K562 (cell line): ENCODE data around the gene METAP2. TPM values are rescaled to one million over a fixed set of nuclear protein-coding genes. Genes with fewer than 3 reads are reported as not detected.

Source experiments
- ATAC-seq: fragments of 200-7000 bp; cut with Tn5 transposase; 3 replicates; pipeline ENCODE4 v1.9.1; 2020; ENCODE audit warnings: moderate library complexity
- BruUV-seq: library from RNA; stranded (reverse); fragments of 400-500 nt; replicated peaks from 2 replicates; lab custom pipeline; 2021; lab: Mats Ljungman, UMichigan
- CTCF ChIA-PET: fragments of 300-600 bp; formaldehyde crosslinking; extraction: SDS; loops from one replicate; lab custom pipeline; 2021; ENCODE audit warnings: low intra/inter-chr PET ratio; lab: Yijun Ruan, JAX
- POLR2A ChIA-PET: fragments of 300-600, 350-650 bp; sonication (Branson Sonifier 250); formaldehyde crosslinking; extraction: SDS; loops from one replicate; lab custom pipeline; 2021; ENCODE audit warnings: antibody characterized with exemption, inconsistent platforms; lab: Yijun Ruan, JAX
- DNase-seq, 4 experiments: peaks; one replicate each; pipeline versions ENCODE4 v3.0.0 to v3.0.0-alpha.2; 2011 to 2018; ENCODE audit warnings: low spot score in 3 of 4, mixed read lengths in 3 of 4; ENCODE audit errors: extremely low read depth in 1 of 4
- FAIRE-seq: peaks from 2 replicates; lab custom pipeline; 2011; peaks lifted over from hg19 to GRCh38; lab: Jason Lieb, UNC
- H2AFZ ChIP-seq: 2 replicates; pipeline ENCODE4 v1.6.0; 2011; ENCODE audit warnings: low read depth, low read length, control low read depth, inconsistent platforms
- H3K27ac ChIP-seq: fragments of 200-600 bp; 3 replicates; pipeline ENCODE4 v1.8.0; 2011; ENCODE audit warnings: low read depth, mild to moderate bottlenecking, control low read depth, inconsistent platforms, low read length, moderate library complexity, mixed read lengths; ENCODE audit errors: extremely low read depth
- H3K27me3 ChIP-seq, 2 experiments: fragments of 300-600 bp in 1 of 2; 2 replicates in 1 of 2; 3 replicates in 1 of 2; pipeline versions ENCODE4 v1.6.0 to v1.8.0; 2011; ENCODE audit warnings: inconsistent platforms in 2 of 2, low read length in 2 of 2, mild to moderate bottlenecking in 1 of 2, mixed read lengths in 1 of 2, moderate library complexity in 1 of 2; ENCODE audit not compliant: control insufficient read depth in 2 of 2, insufficient read depth in 2 of 2
- H3K36me3 ChIP-seq: fragments of 300-600 bp; 3 replicates; pipeline ENCODE4 v1.8.0; 2011; ENCODE audit warnings: mild to moderate bottlenecking, low read length, inconsistent platforms; ENCODE audit not compliant: control insufficient read depth, insufficient read depth
- H3K4me1 ChIP-seq, 2 experiments: fragments of 200-600 bp in 1 of 2; replicated peaks in 1 of 2; 2 replicates in 1 of 2; 3 replicates in 1 of 2; pipeline versions ENCODE4 v1.5.1 to v1.8.0; 2011; ENCODE audit warnings: inconsistent platforms in 2 of 2, low read length in 2 of 2, mild to moderate bottlenecking in 1 of 2, mixed read lengths in 1 of 2, moderate library complexity in 1 of 2; ENCODE audit not compliant: control insufficient read depth in 2 of 2, insufficient read depth in 2 of 2
- H3K4me2 ChIP-seq: 2 replicates; pipeline ENCODE4 v1.6.1; 2011; ENCODE audit warnings: low read length, control low read depth, inconsistent platforms, mixed read lengths; ENCODE audit not compliant: insufficient read depth
- H3K4me3 ChIP-seq: fragments of 200-600 bp; sonication (generic), shearing (Covaris generic); 2 replicates; pipeline ENCODE4 v1.5.1; 2016; ENCODE audit warnings: control low read depth, inconsistent platforms
- H3K79me2 ChIP-seq: fragments of 200-600 bp; 3 replicates; pipeline ENCODE4 v1.8.0; 2011; ENCODE audit warnings: low read length, inconsistent platforms; ENCODE audit not compliant: control insufficient read depth, insufficient read depth
- H3K9ac ChIP-seq, 2 experiments: 2 replicates each; pipeline versions ENCODE4 v1.6.0 to v1.6.1; 2011; ENCODE audit warnings: low read depth in 2 of 2, low read length in 2 of 2, control low read depth in 1 of 2, inconsistent platforms in 1 of 2, mild to moderate bottlenecking in 1 of 2, mixed read lengths in 1 of 2; ENCODE audit not compliant: insufficient read depth in 1 of 2
- H3K9me1 ChIP-seq: one replicate; pipeline ENCODE4 v1.6.0; 2011; ENCODE audit warnings: inconsistent platforms, mild to moderate bottlenecking, low read length, moderate library complexity; ENCODE audit not compliant: control insufficient read depth, insufficient read depth
- H3K9me3 ChIP-seq: replicated peaks from 2 replicates; pipeline ENCODE4 v1.5.1; 2011; ENCODE audit warnings: low read depth, low read length, inconsistent platforms; ENCODE audit not compliant: control insufficient read depth, insufficient read depth
- H4K20me1 ChIP-seq: replicated peaks from 2 replicates; pipeline ENCODE4 v1.6.1; 2011; ENCODE audit warnings: low read length, inconsistent platforms, mixed read lengths; ENCODE audit not compliant: control insufficient read depth, insufficient read depth
- HMG20B ChIP-seq: fragments of 250-450 bp; sonication (Bioruptor Pico); IDR thresholded peaks from 2 replicates; pipeline ENCODE4 v1.5.0; 2021; ENCODE audit warnings: mild to moderate bottlenecking
- POLR2H ChIP-seq: IDR thresholded peaks from 2 replicates; pipeline ENCODE4 v1.6.1; 2016; ENCODE audit warnings: missing genetic modification characterization, low read depth, mild to moderate bottlenecking, control low read depth, missing compliant biosample characterization, moderate library complexity
- ZBTB33 ChIP-seq: sonication (generic); formaldehyde crosslinking; IDR thresholded peaks from 2 replicates; pipeline ENCODE4 v1.8.1; 2023; ENCODE audit warnings: mild to moderate bottlenecking, missing genetic modification reagents
- WGBS: fragments of 100-300 bp; shearing (Covaris generic); methylation state at CpG from one replicate; pipeline ENCODE4 v1.1.6; 2016; ENCODE audit warnings: low coverage, mixed read lengths; ENCODE audit not compliant: insufficient coverage; ENCODE audit errors: missing lambda C conversion rate; 5-methylcytosine and 5-hydroxymethylcytosine counted together
- in situ Hi-C: fragments of 300-500 bp; cut with MboI; formaldehyde crosslinking; loops from 4 replicates; pipeline ENCODE4 v1.15.0; 2018; ENCODE audit warnings: inconsistent platforms, mixed read lengths
- intact Hi-C: fragments of 100-400 bp; cut with micrococcal nuclease; formaldehyde crosslinking; loops from 2 replicates; pipeline ENCODE4 v1.14.2; 2022
- polyA plus RNA-seq, 8 experiments: library from polyadenylated mRNA; depleted of rRNA in 4 of 8; stranded (reverse) in 5 of 8; unstranded in 3 of 8; fragments of >200 nt; fragmentation: Nextera tagmentation in 2 of 8; fragmentation: Illumina TruSeq in 1 of 8; extraction: Ambion mirVana in 2 of 8; extraction: Trizol in 1 of 8; gene quantifications; 2 replicates each; pipeline versions ENCODE4 v1.2.1 to v1.2.3, GENCODE V29; 2011 to 2014; ENCODE audit warnings: inconsistent platforms in 1 of 8, missing spikeins in 1 of 8
- total RNA-seq, 7 experiments: library from RNA; depleted of rRNA in 6 of 7; stranded (reverse); fragments of >200 nt in 6 of 7; fragmentation: Illumina TruSeq in 2 of 7; extraction: Trizol in 2 of 7; gene quantifications; 2 replicates each; pipeline versions ENCODE4 v1.2.1 to v1.2.3, GENCODE V29; 2011 to 2021; ENCODE audit warnings: low replicate concordance in 1 of 7

Gene METAP2
- total and polyA plus RNA-seq, 9 of the 15 experiments (the other 6 are each of a cell fraction or from before 2014, with no cell fraction given), result 75.5 to 205 (median 164) TPM

DNA sequence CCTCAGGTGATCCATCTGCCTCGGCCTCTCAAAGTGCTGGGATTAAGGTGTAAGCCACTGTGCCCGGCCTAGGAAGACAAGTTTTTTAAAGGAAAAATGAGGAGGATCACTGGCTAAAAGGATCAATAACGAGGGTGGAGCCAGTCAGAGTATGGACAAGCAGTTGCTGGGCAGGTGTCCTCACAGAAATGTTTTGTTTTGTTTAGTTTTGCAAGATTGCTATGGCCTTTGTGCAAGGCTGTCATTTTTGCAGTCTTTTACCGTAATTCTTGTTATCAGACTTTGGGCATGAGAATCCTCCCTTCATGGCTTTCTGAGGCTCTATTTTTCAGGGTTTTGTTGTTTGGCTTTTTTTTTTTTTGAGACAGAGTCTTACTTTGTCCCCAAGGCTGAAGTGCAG lies 11.9 kb upstream of the METAP2 start:
- H4K20me1 ChIP-seq, result no peaks in the 10 kb centered on the region
- in situ Hi-C loops, result no loop called here
- ATAC-seq, result no peak
- no peak for TF ChIP-seq HMG20B (CRISPR knock-in tag)
- TF ChIP-seq ZBTB33, result no peak
- TF ChIP-seq POLR2H (tag), result no peak
- TF ChIP-seq, all 486 proteins: peak for 0
- WGBS, result 45% methylated on average over 4 of the region's 4 CpGs
- H3K9me3 ChIP-seq, result no peaks in the 10 kb centered on the region
- FAIRE-seq, result peak; percentile 44
- DNase-seq, result no peak
- no peaks in the 10 kb centered on the region for H3K79me2 ChIP-seq
- H3K9me1 ChIP-seq, result no peaks in the 10 kb centered on the region
- H3K4me1 ChIP-seq, result peaks cover 0 to 7% of the 10 kb centered on the region in 2 experiments; a peak in 1 of 5 replicates
- no peaks in the 10 kb centered on the region for H3K36me3 ChIP-seq
- no peak overlapping the region for H3K9ac ChIP-seq
- no TSS peak for BruUV-seq
- H2AFZ ChIP-seq, result peak overlapping the region; percentile 86
- no peak overlapping the region; the same call in 1 of the 2 replicates for H3K4me2 ChIP-seq
- H3K27ac ChIP-seq, result no peak overlapping the region
- no peak overlapping the region for H3K4me3 ChIP-seq
- ChIA-PET CTCF (no interaction called here), POLR2A (interaction anchor here (1.1 kb wide), 1 partner anchor 12 kb away, joined by 4 read pairs; the partner anchor contains the start of gene METAP2)
- intact Hi-C loops, result no loop called here
- H3K27me3 ChIP-seq, result no peaks in the 10 kb centered on the region
